Transverse colon (tissue), 4 donors: ENCODE data around the gene DOCK2. TPM values are rescaled to one million over a fixed set of nuclear protein-coding genes. Genes with fewer than 3 reads are reported as not detected.

Source experiments
- DNase-seq: peaks from one replicate; pipeline ENCODE4 v3.0.0-alpha.2; 2019
- H3K27ac ChIP-seq, 4 donors: fragments of 200-600 bp; sonication (generic); 2 replicates each; pipeline ENCODE4 v1.5.1; 2016 to 2018; ENCODE audit warnings: inconsistent platforms in 4 of 4
- H3K27me3 ChIP-seq: fragments of 200-600 bp; sonication (generic); 2 replicates; pipeline ENCODE4 v1.5.1; 2017; ENCODE audit warnings: inconsistent platforms
- H3K36me3 ChIP-seq, 4 donors: fragments of 200-600 bp; sonication (generic); 2 replicates each; pipeline ENCODE4 v1.5.1; 2017 to 2019; ENCODE audit warnings: inconsistent platforms in 4 of 4
- H3K4me1 ChIP-seq, 4 donors: fragments of 200-600 bp; sonication (generic); 2 replicates each; pipeline ENCODE4 v1.5.1; 2017 to 2020; ENCODE audit warnings: inconsistent platforms in 4 of 4
- H3K4me3 ChIP-seq, 4 donors: fragments of 200-600 bp; sonication (generic); 1 replicate in 1 of 4; 2 replicates in 3 of 4; pipeline versions ENCODE4 v1.5.1 to v1.6.1; 2017 to 2019; ENCODE audit warnings: inconsistent platforms in 4 of 4
- H3K9me3 ChIP-seq, 2 donors: fragments of 200-600 bp; sonication (generic); 2 replicates each; pipeline ENCODE4 v1.5.1; 2017 to 2019; ENCODE audit warnings: inconsistent platforms in 2 of 2
- EP300 ChIP-seq: sonication (generic); formaldehyde crosslinking; IDR thresholded peaks from one replicate; pipeline ENCODE4 v1.6.1; 2017; ENCODE audit warnings: antibody characterized with exemption, low read depth
- POLR2A ChIP-seq: fragments of 450-650 bp; IDR thresholded peaks from one replicate; pipeline ENCODE4 v1.6.1; 2016; ENCODE audit warnings: antibody characterized with exemption, mild to moderate bottlenecking, moderate library complexity
- POLR2AphosphoS5 ChIP-seq, 3 donors: sonication (generic); formaldehyde crosslinking; IDR thresholded peaks; one replicate each; pipeline ENCODE4 v1.6.1; 2016; ENCODE audit warnings: antibody characterized with exemption in 3 of 3
- WGBS, 2 donors: methylation state at CpG; one replicate each; pipeline ENCODE4 v1.1.5; 2018; ENCODE audit warnings: low coverage in 1 of 2; 5-methylcytosine and 5-hydroxymethylcytosine counted together
- in situ Hi-C, 4 donors: fragments of 200-750 bp; cut with MboI; loops; one replicate each; pipeline versions ENCODE4 v1.15.0 to v1.15.1; 2017; ENCODE audit warnings: low sequenced_read_pairs in 3 of 4, low pct_ligation_motif_present in 1 of 4, low pct_unique_long_range_greater_than_20kb in 1 of 4
- intact Hi-C: fragments of 100-400 bp; cut with DNase I; formaldehyde crosslinking; loops from one replicate; pipeline ENCODE4 v1.15.1; 2023; ENCODE audit warnings: low total_unique reads
- total RNA-seq, 4 donors: library from RNA; depleted of rRNA; stranded (reverse); fragments of >200 nt; gene quantifications; one replicate each; pipeline ENCODE4 v1.1.0, GENCODE V29; 2016
- TF ChIP-seq, protein P1 (sequence below), 5 experiments: fragments of 200-600 bp in 3 of 5; fragments of 450-650 bp in 2 of 5; sonication (generic) in 3 of 5; IDR thresholded peaks; 1 replicate in 2 of 5; 2 replicates in 3 of 5; pipeline ENCODE4 v1.5.1; 2016 to 2017; ENCODE audit warnings: antibody characterized with exemption in 5 of 5, inconsistent platforms in 3 of 5, mild to moderate bottlenecking in 2 of 5, moderate library complexity in 1 of 5

The DOCK2 gene
- total RNA-seq, 4 donors from 2014 or later: 8.3 to 24.0 (median 14.3) TPM

- WGBS, 2 donors: 55 to 71% methylated on average over 7 of the region's 7 CpGs
- Histone ChIP-seq H3K27me3 (peaks cover 6% of the 10 kb centered on the region), H3K4me3 (no peak overlapping the region), H3K36me3 (no peaks in the 10 kb centered on the region), H3K27ac (no peak overlapping the region), H3K9me3 (no peaks in the 10 kb centered on the region), H3K4me1 (peaks cover 0 to 9% (median 3%) of the 10 kb centered on the region in 4 donors)
- intact Hi-C loops: no loop called here
- in situ Hi-C loops: no loop called here
- TF ChIP-seq, protein P1, sequence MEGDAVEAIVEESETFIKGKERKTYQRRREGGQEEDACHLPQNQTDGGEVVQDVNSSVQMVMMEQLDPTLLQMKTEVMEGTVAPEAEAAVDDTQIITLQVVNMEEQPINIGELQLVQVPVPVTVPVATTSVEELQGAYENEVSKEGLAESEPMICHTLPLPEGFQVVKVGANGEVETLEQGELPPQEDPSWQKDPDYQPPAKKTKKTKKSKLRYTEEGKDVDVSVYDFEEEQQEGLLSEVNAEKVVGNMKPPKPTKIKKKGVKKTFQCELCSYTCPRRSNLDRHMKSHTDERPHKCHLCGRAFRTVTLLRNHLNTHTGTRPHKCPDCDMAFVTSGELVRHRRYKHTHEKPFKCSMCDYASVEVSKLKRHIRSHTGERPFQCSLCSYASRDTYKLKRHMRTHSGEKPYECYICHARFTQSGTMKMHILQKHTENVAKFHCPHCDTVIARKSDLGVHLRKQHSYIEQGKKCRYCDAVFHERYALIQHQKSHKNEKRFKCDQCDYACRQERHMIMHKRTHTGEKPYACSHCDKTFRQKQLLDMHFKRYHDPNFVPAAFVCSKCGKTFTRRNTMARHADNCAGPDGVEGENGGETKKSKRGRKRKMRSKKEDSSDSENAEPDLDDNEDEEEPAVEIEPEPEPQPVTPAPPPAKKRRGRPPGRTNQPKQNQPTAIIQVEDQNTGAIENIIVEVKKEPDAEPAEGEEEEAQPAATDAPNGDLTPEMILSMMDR (IDR thresholded peaks at IDR 0.05): no peak
- no peak for TF ChIP-seq POLR2AphosphoS5 (IDR thresholded peaks at IDR 0.05)
- no peak for TF ChIP-seq POLR2A
- no peak for TF ChIP-seq EP300
- DNase-seq: no peak
These were observed 341.6 kb downstream of the DOCK2 start for GRCh38 chr5:169978714-169979113.

- DNase-seq: no peak
- 35% methylated on average over 3 of the region's 3 CpGs; no CpG with 5 or more reads in 1 of the 2 donors for WGBS, 2 donors
- H3K27me3 ChIP-seq: peaks cover 6% of the 10 kb centered on the region
- peaks cover 0 to 9% (median 3%) of the 10 kb centered on the region in 4 donors for H3K4me1 ChIP-seq
- in situ Hi-C loops (no loop called here), intact Hi-C loops (no loop called here)
- no peaks in the 10 kb centered on the region for H3K9me3 ChIP-seq
- TF ChIP-seq, protein P1 (IDR thresholded peaks at IDR 0.05): no peak
- TF ChIP-seq EP300 (no peak), POLR2AphosphoS5 (IDR thresholded peaks at IDR 0.05) (no peak), POLR2A (no peak)
- no peak overlapping the region for H3K4me3 ChIP-seq
- H3K27ac ChIP-seq: no peak overlapping the region
- H3K36me3 ChIP-seq: no peaks in the 10 kb centered on the region
These were observed 342.8 kb downstream of the DOCK2 start for GRCh38 chr5:169979871-169980270.

GRCh38 chr5:169980418-169981053 is 343.5 kb downstream of the DOCK2 start, which contains the start of gene INSYN2B:
Gene INSYN2B (minus strand): TSS chr5:169980495. CDS start chr5:169883898, 96,597 bp downstream.
- peak; percentile 35 for DNase-seq
- Histone ChIP-seq H3K36me3 (no peaks in the 10 kb centered on the region), H3K4me3 (no peak within 1 kb of the TSS), H3K27me3 (peaks cover 6% of the 10 kb centered on the region), H3K4me1 (peaks cover 0 to 9% (median 3%) of the 10 kb centered on the region in 4 donors), H3K9me3 (no peaks in the 10 kb centered on the region), H3K27ac (no peak within 1 kb of the TSS)
- TF ChIP-seq EP300: no peak
- TF ChIP-seq, protein P1 (IDR thresholded peaks at IDR 0.05): peak; percentile 28 to 39 (median 31)
- TF ChIP-seq POLR2A: no peak
- no peak for TF ChIP-seq POLR2AphosphoS5 (IDR thresholded peaks at IDR 0.05)
- in situ Hi-C loops: no loop called here
- WGBS, 2 donors: 0 to 33% methylated on average over 4 to 11 of the region's 11 CpGs
- intact Hi-C loops: no loop called here

DNA sequence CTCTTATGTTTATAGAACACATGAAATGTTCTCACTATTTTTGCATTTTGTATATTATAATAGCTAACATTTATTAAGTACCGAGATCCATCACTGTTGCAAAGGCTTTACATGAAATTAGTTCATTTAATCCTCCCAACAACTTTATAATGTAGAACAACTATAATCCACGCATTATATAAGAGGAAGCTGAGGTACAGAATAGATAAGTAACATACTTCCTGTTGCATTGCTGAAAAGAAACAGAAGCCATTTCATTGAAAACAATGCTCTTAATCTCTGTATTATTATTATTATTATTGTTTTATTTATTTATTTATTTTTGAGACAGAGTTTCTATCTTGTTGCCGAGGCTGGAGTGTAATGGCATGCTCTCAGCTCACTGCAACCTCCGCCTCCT is 351.1 kb downstream of the DOCK2 start:
- no peak overlapping the region for H3K27ac ChIP-seq
- H3K9me3 ChIP-seq: no peaks in the 10 kb centered on the region
- TF ChIP-seq POLR2A (no peak), EP300 (no peak), POLR2AphosphoS5 (IDR thresholded peaks at IDR 0.05) (no peak)
- TF ChIP-seq, protein P1 (IDR thresholded peaks at IDR 0.05): no peak
- no peak for DNase-seq
- H3K4me3 ChIP-seq: no peak overlapping the region
- H3K36me3 ChIP-seq: no peaks in the 10 kb centered on the region
- intact Hi-C loops: no loop called here
- 71 to 77% methylated on average over 4 of the region's 4 CpGs for WGBS, 2 donors
- H3K4me1 ChIP-seq: no peaks in the 10 kb centered on the region
- in situ Hi-C loops: no loop called here
- no peaks in the 10 kb centered on the region for H3K27me3 ChIP-seq
